GM12874 (cell line): ENCODE data around the gene JAM3.

Experiments used
- CTCF ChIP-seq: IDR thresholded peaks from 2 replicates; pipeline ENCODE4 v1.5.1; 2011; ENCODE audit warnings: low read depth, mild to moderate bottlenecking, control low read depth, low read length, moderate library complexity; ENCODE audit not compliant: insufficient read depth

The JAM3 gene

GRCh38 chr11:134154441-134154840 is 85.6 kb downstream of the JAM3 start:
- TF ChIP-seq CTCF = no peak

- no peak for TF ChIP-seq CTCF
Observed at GRCh38 chr11:134155456-134155855, 86.6 kb downstream of the JAM3 start.

GRCh38 chr11:134155946-134156865 is 87.3 kb downstream of the JAM3 start:
- no peak for TF ChIP-seq CTCF

GRCh38 chr11:134157451-134157850 is 88.6 kb downstream of the JAM3 start:
- no peak for TF ChIP-seq CTCF

GRCh38 chr11:134158023-134158422 is 89.2 kb downstream of the JAM3 start:
- no peak for TF ChIP-seq CTCF

- no peak for TF ChIP-seq CTCF
Observed at GRCh38 chr11:134159652-134160051, 90.8 kb downstream of the JAM3 start.

- no peak for TF ChIP-seq CTCF
Observed at GRCh38 chr11:134164490-134165370, 95.9 kb downstream of the JAM3 start.
